ENCODE measurements around the gene HSPA4. TPM values are rescaled to one million over a fixed set of nuclear protein-coding genes. Genes with fewer than 3 reads are reported as not detected.

The HSPA4 gene
- total RNA-seq, 1 experiment from 2014 or later: 70.6 TPM

- H3K27ac ChIP-seq (ENCODE audit: low read length): peak within 1 kb of the TSS; percentile 66
- DNase-seq (peak; percentile 87), ATAC-seq (peak; percentile 99)
- H3K79me2 ChIP-seq (ENCODE audit: low read length): peaks cover 35% of the 10 kb centered on the region
- TF ChIP-seq CTCF (conservative IDR thresholded peaks at IDR 0.05; ENCODE audit: low read depth, low read length) (no peak), EZH2phosphoT487 (IDR thresholded peaks at IDR 0.05; ENCODE audit: borderline replicate concordance, low read length) (no peak), EZH2 (IDR thresholded peaks at IDR 0.05; ENCODE audit: low read length, unreplicated experiment) (no peak)
- intact Hi-C loops (cut with micrococcal nuclease): loop anchor here (1.0 kb wide), 1 partner anchor 23 kb away; no protein-coding TSS in a partner anchor
- H4K20me1 ChIP-seq (ENCODE audit: low read length): no peaks in the 10 kb centered on the region
- H3K27me3 ChIP-seq (ENCODE audit: low read length): no peaks in the 10 kb centered on the region
- H3K9me2 ChIP-seq (replicated peaks; ENCODE audit: low read length): no peaks in the 10 kb centered on the region
- POLR2A ChIA-PET (ENCODE audit: unreplicated experiment): no interaction called here
- H3K9me3 ChIP-seq (ENCODE audit: low read length): no peaks in the 10 kb centered on the region
- CTCF ChIA-PET: no interaction called here
- H3K4me1 ChIP-seq (ENCODE audit: insufficient read depth, low read length): no peaks in the 10 kb centered on the region
- H3K4me3 ChIP-seq (ENCODE audit: low read length): peak within 1 kb of the TSS; percentile 99
- H3K36me3 ChIP-seq (ENCODE audit: low read depth, low read length): no peaks in the 10 kb centered on the region
- TSS peak; percentile 85 for BruUV-seq (replicated peaks)
- H2AFZ ChIP-seq (ENCODE audit: low read length): peak within 1 kb of the TSS; percentile 98
- peak within 1 kb of the TSS; percentile 95 for H3K9ac ChIP-seq (ENCODE audit: low read length)
- H3F3A ChIP-seq (ENCODE audit: low read length, unreplicated experiment): no peaks in the 10 kb centered on the region
- H3K4me2 ChIP-seq (ENCODE audit: low read length): peak within 1 kb of the TSS; percentile 93
These were observed 25.8 kb upstream of the HSPA4 start, which contains the start of gene ZCCHC10 for GRCh38 chr5:133025804-133026663. Gene ZCCHC10 (minus strand): TSS chr5:133026549. CDS start chr5:133026537, 12 bp downstream.

- H3K27ac ChIP-seq (ENCODE audit: low read length): no peak overlapping the region
- POLR2A ChIA-PET (ENCODE audit: unreplicated experiment): no interaction called here
- intact Hi-C loops (cut with micrococcal nuclease): loop anchor here (1.0 kb wide), 1 partner anchor 23 kb away; no protein-coding TSS in a partner anchor
These were observed 25.1 kb upstream of the HSPA4 start for GRCh38 chr5:133026664-133027153.

More at GRCh38 chr5:133026664-133027153, 25.1 kb upstream of the HSPA4 start:
- H3K4me2 ChIP-seq (ENCODE audit: low read length): peak overlapping the region; percentile 86
- no peaks in the 10 kb centered on the region for H3K4me1 ChIP-seq (ENCODE audit: insufficient read depth, low read length)
- no peaks in the 10 kb centered on the region for H3K27me3 ChIP-seq (ENCODE audit: low read length)
- ATAC-seq (peak; percentile 23), DNase-seq (no peak)
- H3K9ac ChIP-seq (ENCODE audit: low read length): no peak overlapping the region
- H3K4me3 ChIP-seq (ENCODE audit: low read length): peak overlapping the region; percentile 99
- no peak for TF ChIP-seq CTCF (conservative IDR thresholded peaks at IDR 0.05; ENCODE audit: low read depth, low read length)
- H3F3A ChIP-seq (ENCODE audit: low read length, unreplicated experiment): no peaks in the 10 kb centered on the region
- BruUV-seq (replicated peaks): TSS peak; percentile 41
- CTCF ChIA-PET: no interaction called here
- no peaks in the 10 kb centered on the region for H3K36me3 ChIP-seq (ENCODE audit: low read depth, low read length)
- no peaks in the 10 kb centered on the region for H4K20me1 ChIP-seq (ENCODE audit: low read length)
- H2AFZ ChIP-seq (ENCODE audit: low read length): peak overlapping the region; percentile 97
- peaks cover 35% of the 10 kb centered on the region for H3K79me2 ChIP-seq (ENCODE audit: low read length)
- no peaks in the 10 kb centered on the region for H3K9me2 ChIP-seq (replicated peaks; ENCODE audit: low read length)
- no peaks in the 10 kb centered on the region for H3K9me3 ChIP-seq (ENCODE audit: low read length)
